D721Med (cell line): ENCODE results near the gene CADM1.

ENCODE experiments used
- DNase-seq: peaks from one replicate; pipeline ENCODE4 v3.0.0; 2011; ENCODE audit warnings: low spot score; ENCODE audit not compliant: insufficient read length
- FAIRE-seq: peaks from 2 replicates; lab custom pipeline; 2011; peaks lifted over from hg19 to GRCh38; lab: Jason Lieb, UNC
- TF ChIP-seq, protein P1 (sequence below): IDR thresholded peaks from 2 replicates; pipeline ENCODE4 v1.5.1; 2012; ENCODE audit warnings: mild to moderate bottlenecking, control low read depth; ENCODE audit not compliant: insufficient read depth; ENCODE audit errors: missing control alignments

CADM1 gene

DNA sequence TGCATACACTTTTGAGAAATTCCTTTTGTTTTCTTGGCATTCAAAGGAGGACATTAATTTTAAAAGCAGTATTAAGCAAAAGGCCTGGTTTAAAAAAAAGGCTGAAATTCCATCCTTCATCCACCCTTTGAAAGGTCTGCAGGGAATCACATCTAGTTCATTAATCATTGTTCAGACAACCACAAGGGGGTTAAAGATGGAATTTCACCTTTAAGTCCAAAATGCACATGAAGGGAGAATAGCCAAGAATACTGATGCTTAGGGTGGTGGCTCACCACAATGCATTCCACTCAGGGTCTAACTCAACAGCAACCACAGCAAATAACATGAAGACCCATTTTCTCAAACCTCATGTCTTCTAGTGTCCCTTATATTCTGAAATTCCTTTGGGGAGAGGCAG is 256.9 kb downstream of the CADM1 start:
- no peak for DNase-seq
- TF ChIP-seq, protein P1, sequence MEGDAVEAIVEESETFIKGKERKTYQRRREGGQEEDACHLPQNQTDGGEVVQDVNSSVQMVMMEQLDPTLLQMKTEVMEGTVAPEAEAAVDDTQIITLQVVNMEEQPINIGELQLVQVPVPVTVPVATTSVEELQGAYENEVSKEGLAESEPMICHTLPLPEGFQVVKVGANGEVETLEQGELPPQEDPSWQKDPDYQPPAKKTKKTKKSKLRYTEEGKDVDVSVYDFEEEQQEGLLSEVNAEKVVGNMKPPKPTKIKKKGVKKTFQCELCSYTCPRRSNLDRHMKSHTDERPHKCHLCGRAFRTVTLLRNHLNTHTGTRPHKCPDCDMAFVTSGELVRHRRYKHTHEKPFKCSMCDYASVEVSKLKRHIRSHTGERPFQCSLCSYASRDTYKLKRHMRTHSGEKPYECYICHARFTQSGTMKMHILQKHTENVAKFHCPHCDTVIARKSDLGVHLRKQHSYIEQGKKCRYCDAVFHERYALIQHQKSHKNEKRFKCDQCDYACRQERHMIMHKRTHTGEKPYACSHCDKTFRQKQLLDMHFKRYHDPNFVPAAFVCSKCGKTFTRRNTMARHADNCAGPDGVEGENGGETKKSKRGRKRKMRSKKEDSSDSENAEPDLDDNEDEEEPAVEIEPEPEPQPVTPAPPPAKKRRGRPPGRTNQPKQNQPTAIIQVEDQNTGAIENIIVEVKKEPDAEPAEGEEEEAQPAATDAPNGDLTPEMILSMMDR = no peak
- no peak for FAIRE-seq

- DNase-seq (no peak), FAIRE-seq (no peak)
- TF ChIP-seq, protein P1 = no peak
Measured at GRCh38 chr11:115244758-115245157, 259.5 kb downstream of the CADM1 start.

GRCh38 chr11:115244296-115244695 is 259.9 kb downstream of the CADM1 start:
- TF ChIP-seq, protein P1 = no peak
- DNase-seq (no peak), FAIRE-seq (peak; percentile 25)

GRCh38 chr11:115242982-115243381 is 261.2 kb downstream of the CADM1 start:
- no peak for FAIRE-seq
- no peak for DNase-seq
- TF ChIP-seq, protein P1 = no peak

DNA sequence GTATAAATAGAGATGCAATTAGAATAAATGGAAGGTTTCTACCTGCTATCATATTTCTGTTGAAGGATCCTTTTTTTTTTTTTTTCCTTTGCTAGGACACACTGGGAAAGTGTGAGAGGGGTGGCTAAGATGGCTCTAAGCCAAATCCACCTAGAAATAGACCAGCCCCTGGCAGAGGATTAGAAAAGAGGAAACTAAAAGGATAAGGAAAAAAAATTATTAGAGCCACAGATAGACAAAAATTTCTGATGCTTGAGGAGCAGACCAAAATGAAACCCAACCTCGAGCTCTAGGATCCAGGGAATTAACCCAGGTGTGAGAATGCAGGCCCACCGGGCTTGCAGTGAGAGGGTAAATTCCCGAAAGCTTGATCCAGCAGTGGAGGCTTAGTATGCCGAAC is 262.3 kb downstream of the CADM1 start:
- TF ChIP-seq, protein P1 = no peak
- no peak for FAIRE-seq
- no peak for DNase-seq

- no peak for DNase-seq
Measured at GRCh38 chr11:115238791-115239190, 265.4 kb downstream of the CADM1 start.

DNA sequence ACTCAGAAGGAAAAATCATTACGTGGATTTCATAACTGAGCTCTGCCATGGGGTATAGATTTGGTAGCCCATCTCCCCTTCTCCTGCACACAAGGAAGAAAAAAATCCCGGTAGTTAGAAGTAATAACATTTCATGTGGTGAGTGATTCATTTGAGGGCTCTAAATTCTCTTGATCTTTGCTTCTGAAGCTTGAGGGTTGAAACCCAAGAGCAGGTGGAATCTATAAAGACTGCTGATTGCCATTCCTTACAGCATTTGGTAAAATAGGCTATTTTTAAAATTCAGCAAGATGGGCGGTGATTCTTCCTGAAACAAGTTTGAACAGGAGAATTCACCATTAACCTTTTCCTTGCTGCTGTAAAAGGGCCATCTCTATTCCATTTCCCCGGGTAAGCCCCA is 266.1 kb downstream of the CADM1 start:
- no peak for FAIRE-seq
- DNase-seq = no peak
- TF ChIP-seq, protein P1 = no peak

More at GRCh38 chr11:115238791-115239190, 265.4 kb downstream of the CADM1 start:
- FAIRE-seq = no peak
- TF ChIP-seq, protein P1 = no peak
